Spleen (tissue), 11 donors: ENCODE measurements around the gene LITAF. TPM values are rescaled to one million over a fixed set of nuclear protein-coding genes. Genes with fewer than 3 reads are reported as not detected.
"Not testable (repeated sequence)": the region's sequence is repeated elsewhere in the genome, so short reads cannot be mapped to it uniquely, and the experiment has no call there.

Source experiments
- DNase-seq: peaks from one replicate; pipeline ENCODE4 v3.0.0-alpha.2; 2020
- H3K27ac ChIP-seq, 8 donors: fragments of 200-600 bp; sonication (generic) in 7 of 8; 1 replicate in 4 of 8; 2 replicates in 4 of 8; pipeline versions ENCODE4 v1.5.0 to v1.8.0; 2016 to 2021; ENCODE audit warnings: inconsistent platforms in 4 of 8, mild to moderate bottlenecking in 4 of 8, moderate library complexity in 1 of 8
- H3K27me3 ChIP-seq, 7 donors: fragments of 200-600 bp; sonication (generic) in 6 of 7; replicated peaks in 1 of 7; 1 replicate in 4 of 7; 2 replicates in 3 of 7; pipeline versions ENCODE4 v1.5.0 to v1.8.0; 2016 to 2021; ENCODE audit warnings: inconsistent platforms in 3 of 7, mild to moderate bottlenecking in 1 of 7
- H3K36me3 ChIP-seq, 6 donors: fragments of 200-600 bp; sonication (generic) in 5 of 6; 1 replicate in 4 of 6; 2 replicates in 2 of 6; pipeline versions ENCODE4 v1.5.0 to v1.8.0; 2016 to 2021; ENCODE audit warnings: inconsistent platforms in 2 of 6
- H3K4me1 ChIP-seq, 6 donors: fragments of 200-600 bp; sonication (generic) in 5 of 6; 1 replicate in 3 of 6; 2 replicates in 3 of 6; pipeline versions ENCODE4 v1.5.0 to v1.8.0; 2016 to 2021; ENCODE audit warnings: inconsistent platforms in 3 of 6
- H3K4me3 ChIP-seq, 8 donors: fragments of 200-600 bp; sonication (generic) in 7 of 8; 1 replicate in 4 of 8; 2 replicates in 4 of 8; pipeline versions ENCODE4 v1.5.0 to v1.8.0; 2016 to 2021; ENCODE audit warnings: inconsistent platforms in 4 of 8, mild to moderate bottlenecking in 4 of 8, moderate library complexity in 2 of 8
- H3K9me3 ChIP-seq, 8 donors: fragments of 200-600 bp; sonication (generic) in 7 of 8; 1 replicate in 4 of 8; 2 replicates in 4 of 8; pipeline versions ENCODE4 v1.5.0 to v1.8.0; 2016 to 2021; ENCODE audit warnings: inconsistent platforms in 4 of 8
- POLR2A ChIP-seq, 3 donors: fragments of 450-650 bp; IDR thresholded peaks; one replicate each; pipeline ENCODE4 v1.5.1; 2017; ENCODE audit warnings: antibody characterized with exemption in 3 of 3, mild to moderate bottlenecking in 1 of 3
- POLR2AphosphoS5 ChIP-seq, 3 donors: sonication (generic); formaldehyde crosslinking; IDR thresholded peaks; one replicate each; pipeline ENCODE4 v1.5.1; 2017; ENCODE audit warnings: antibody characterized with exemption in 3 of 3
- WGBS, 5 donors: extraction: QIAGEN DNeasy Blood & Tissue Kit in 3 of 5; methylation state at CpG; one replicate each; pipeline versions ENCODE4 v1.1.5 to v1.1.7; 2013 to 2018; 5-methylcytosine and 5-hydroxymethylcytosine counted together
- intact Hi-C: fragments of 100-400 bp; cut with DNase I; formaldehyde crosslinking; loops from one replicate; pipeline ENCODE4 v1.15.0; 2023; ENCODE audit warnings: low total_unique reads
- polyA plus RNA-seq, 3 donors: library from polyadenylated mRNA; stranded (reverse); fragments of 200-250 nt; gene quantifications; one replicate each; pipeline ENCODE4 v1.2.1, GENCODE V29; 2013
- total RNA-seq, 7 donors: library from RNA; depleted of rRNA in 3 of 7; stranded (reverse); fragments of >200 nt in 3 of 7; fragmentation: NEBNext Ultra II Directional in 4 of 7; extraction: Animal tissue kit (Norgen Biotek cat#: 25700) in 4 of 7; gene quantifications; one replicate each; pipeline versions ENCODE4 v1.1.0 to v1.2.1, GENCODE V29; 2016 to 2021
- TF ChIP-seq, protein P1 (sequence below), 11 experiments: fragments of 200-600 bp in 7 of 11; fragments of 450-650 bp in 4 of 11; sonication (generic) in 4 of 11; IDR thresholded peaks in 8 of 11; conservative IDR thresholded peaks in 3 of 11; 1 replicate in 7 of 11; 2 replicates in 4 of 11; pipeline versions ENCODE4 v1.4.0 to v1.8.0; 2016 to 2021; ENCODE audit warnings: antibody characterized with exemption in 11 of 11, inconsistent platforms in 4 of 11, mild to moderate bottlenecking in 1 of 11
- donor health status: healthy with polysubstance abuse.
- donor health status: DM: no; HTN: no; CAD: no; lungs with moderate emphysema.
- donor health status: DM: no; HTN: no; CAD: no.
- donor health status: Bipolar disorder and iron deficiency.
- donor health status: healthy.
- donor health status: DM: no; HTN: no; CAD: no.
- donor health status: DM: yes; HTN: yes; CAD: no.

Gene LITAF
- total and polyA plus RNA-seq, 10 donors = 55.8 to 312 (median 162) TPM

- no peak for TF ChIP-seq POLR2AphosphoS5 (IDR thresholded peaks at IDR 0.05)
- no peak for TF ChIP-seq POLR2A (IDR thresholded peaks at IDR 0.05)
- TF ChIP-seq, protein P1, sequence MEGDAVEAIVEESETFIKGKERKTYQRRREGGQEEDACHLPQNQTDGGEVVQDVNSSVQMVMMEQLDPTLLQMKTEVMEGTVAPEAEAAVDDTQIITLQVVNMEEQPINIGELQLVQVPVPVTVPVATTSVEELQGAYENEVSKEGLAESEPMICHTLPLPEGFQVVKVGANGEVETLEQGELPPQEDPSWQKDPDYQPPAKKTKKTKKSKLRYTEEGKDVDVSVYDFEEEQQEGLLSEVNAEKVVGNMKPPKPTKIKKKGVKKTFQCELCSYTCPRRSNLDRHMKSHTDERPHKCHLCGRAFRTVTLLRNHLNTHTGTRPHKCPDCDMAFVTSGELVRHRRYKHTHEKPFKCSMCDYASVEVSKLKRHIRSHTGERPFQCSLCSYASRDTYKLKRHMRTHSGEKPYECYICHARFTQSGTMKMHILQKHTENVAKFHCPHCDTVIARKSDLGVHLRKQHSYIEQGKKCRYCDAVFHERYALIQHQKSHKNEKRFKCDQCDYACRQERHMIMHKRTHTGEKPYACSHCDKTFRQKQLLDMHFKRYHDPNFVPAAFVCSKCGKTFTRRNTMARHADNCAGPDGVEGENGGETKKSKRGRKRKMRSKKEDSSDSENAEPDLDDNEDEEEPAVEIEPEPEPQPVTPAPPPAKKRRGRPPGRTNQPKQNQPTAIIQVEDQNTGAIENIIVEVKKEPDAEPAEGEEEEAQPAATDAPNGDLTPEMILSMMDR (IDR thresholded peaks at IDR 0.05 in 8 of 11, conservative IDR thresholded peaks at IDR 0.05 in 3 of 11) = no peak
- H3K27ac ChIP-seq = peak overlapping the region in 5 of 8 donors; percentile 2 to 82 (median 76)
- H3K9me3 ChIP-seq = no peaks in the 10 kb centered on the region
- peaks cover 0 to 9% (median 0%) of the 10 kb centered on the region in 7 donors for H3K27me3 ChIP-seq
- no peak for DNase-seq
- WGBS, 5 donors = 71 to 97% (median 81%) methylated on average over 5 of the region's 5 CpGs
- H3K36me3 ChIP-seq = no peaks in the 10 kb centered on the region
- no peak overlapping the region for H3K4me3 ChIP-seq
- peaks cover 0 to 69% (median 24%) of the 10 kb centered on the region in 6 donors for H3K4me1 ChIP-seq
- intact Hi-C loops = no loop called here
Measured at GRCh38 chr16:11605891-11606290, 19.2 kb upstream of the LITAF start.

DNA sequence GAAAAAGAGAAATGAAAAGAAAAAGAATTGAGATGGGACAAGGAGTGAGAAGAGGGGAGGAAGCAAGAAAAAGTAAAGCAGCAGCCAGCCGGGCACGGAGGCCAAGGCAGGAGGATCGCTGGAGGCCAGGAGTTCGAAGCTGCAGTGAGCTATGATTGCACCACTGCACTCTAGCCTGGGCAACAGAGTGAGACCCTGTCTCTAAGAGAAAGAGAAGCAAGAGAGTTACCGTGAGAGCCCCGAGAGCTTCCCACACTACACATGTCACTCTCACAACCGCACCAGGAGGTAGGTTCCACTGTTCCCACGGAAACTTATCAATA lies 18.8 kb upstream of the LITAF start:
- peak overlapping the region in 7 of 8 donors; percentile 65 to 82 (median 75) for H3K27ac ChIP-seq
- intact Hi-C loops = no loop called here
- DNase-seq = peak; percentile 31
- H3K4me1 ChIP-seq = peaks cover 0 to 65% (median 24%) of the 10 kb centered on the region in 6 donors
- no peaks in the 10 kb centered on the region for H3K36me3 ChIP-seq
- H3K27me3 ChIP-seq = peaks cover 0 to 9% (median 0%) of the 10 kb centered on the region in 7 donors
- H3K9me3 ChIP-seq = no peaks in the 10 kb centered on the region
- TF ChIP-seq, protein P1 (IDR thresholded peaks at IDR 0.05 in 8 of 11, conservative IDR thresholded peaks at IDR 0.05 in 3 of 11) = no peak
- TF ChIP-seq POLR2AphosphoS5 (IDR thresholded peaks at IDR 0.05) (no peak), POLR2A (IDR thresholded peaks at IDR 0.05) (no peak)
- 80 to 91% (median 89%) methylated on average over 8 of the region's 8 CpGs for WGBS, 5 donors
- H3K4me3 ChIP-seq = no peak overlapping the region

DNA sequence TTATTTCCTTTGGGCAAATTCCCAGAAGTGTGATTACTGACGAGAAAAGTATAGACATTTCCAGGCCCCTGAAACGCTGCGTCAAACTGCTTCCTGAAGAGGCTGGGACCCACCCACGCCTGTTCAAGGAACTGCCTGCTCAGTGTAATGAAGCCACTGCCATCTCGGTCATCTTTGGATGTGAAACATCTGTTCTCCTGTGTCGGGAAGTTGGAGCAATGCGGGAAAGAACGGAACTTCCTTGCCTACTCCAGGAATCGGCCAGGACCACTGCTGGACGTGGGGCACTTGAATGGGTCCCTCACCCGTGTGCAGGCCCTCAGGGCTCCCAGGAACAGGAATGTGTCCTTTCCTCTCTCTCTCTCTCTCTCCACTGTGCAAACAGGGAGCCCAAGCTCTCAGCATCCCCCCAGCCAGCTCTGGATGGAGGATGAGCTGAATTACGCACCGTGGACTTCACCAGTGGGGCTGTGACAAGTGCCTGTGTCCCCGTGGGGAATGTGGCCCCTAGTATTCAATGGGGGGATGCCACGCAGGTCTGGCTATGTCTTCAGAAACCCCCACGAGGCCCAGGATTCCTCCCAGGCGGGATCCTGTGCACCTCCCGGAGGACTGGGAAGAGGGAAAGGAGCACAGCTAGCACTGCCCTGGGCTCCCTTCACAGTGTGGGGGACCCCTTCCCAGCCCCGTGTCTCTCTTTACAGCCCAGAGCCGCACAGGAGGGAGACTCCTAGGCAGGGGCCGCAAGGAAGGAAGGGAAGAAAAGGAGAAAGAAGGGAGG lies 18.3 kb upstream of the LITAF start:
- H3K9me3 ChIP-seq = no peaks in the 10 kb centered on the region
- WGBS, 5 donors = 53 to 69% (median 61%) methylated on average over 16 to 21 of the region's 21 CpGs
- H3K4me3 ChIP-seq = peak overlapping the region in 1 of 8 donors; percentile 7
- TF ChIP-seq POLR2AphosphoS5 (IDR thresholded peaks at IDR 0.05) (peak; percentile 13 to 84 (median 59)), POLR2A (IDR thresholded peaks at IDR 0.05) (no peak)
- peak overlapping the region in 7 of 8 donors; percentile 65 to 82 (median 75) for H3K27ac ChIP-seq
- no peaks in the 10 kb centered on the region for H3K36me3 ChIP-seq
- peaks cover 0 to 65% (median 22%) of the 10 kb centered on the region in 6 donors for H3K4me1 ChIP-seq
- H3K27me3 ChIP-seq = peaks cover 0 to 9% (median 0%) of the 10 kb centered on the region in 7 donors
- peak; percentile 62 for DNase-seq
- intact Hi-C loops = no loop called here

GRCh38 chr16:11604296-11604695 lies 17.6 kb upstream of the LITAF start:
- peak; percentile 4 for DNase-seq
- H3K27me3 ChIP-seq, intact Hi-C loops, H3K4me3 ChIP-seq, H3K36me3 ChIP-seq, H3K9me3 ChIP-seq: not testable (repeated sequence)
- Histone ChIP-seq H3K4me1 (peaks cover 0 to 65% (median 20%) of the 10 kb centered on the region in 6 donors), H3K27ac (peak overlapping the region in 7 of 8 donors; percentile 42 to 82 (median 74))
- 81 to 93% (median 88%) methylated on average over 4 of the region's 4 CpGs for WGBS, 5 donors

GRCh38 chr16:11603331-11603750 lies 16.6 kb upstream of the LITAF start:
- Histone ChIP-seq H3K4me3 (no peak overlapping the region), H3K27ac (peak overlapping the region in 7 of 8 donors; percentile 32 to 82 (median 74)), H3K4me1 (peaks cover 0 to 65% (median 20%) of the 10 kb centered on the region in 6 donors), H3K9me3 (no peaks in the 10 kb centered on the region), H3K27me3 (peaks cover 0 to 9% (median 0%) of the 10 kb centered on the region in 7 donors), H3K36me3 (no peaks in the 10 kb centered on the region)
- intact Hi-C loops = no loop called here
- peak in 1 of 3 donors; percentile 24 for TF ChIP-seq POLR2AphosphoS5 (IDR thresholded peaks at IDR 0.05)
- TF ChIP-seq, protein P1 (IDR thresholded peaks at IDR 0.05 in 8 of 11, conservative IDR thresholded peaks at IDR 0.05 in 3 of 11) = no peak
- 45 to 66% (median 62%) methylated on average over 12 of the region's 12 CpGs for WGBS, 5 donors
- DNase-seq = peak; percentile 28
